Measurements from ENCODE around the gene SLA2. TPM values are rescaled to one million over a fixed set of nuclear protein-coding genes. Genes with fewer than 3 reads are reported as not detected.

Gene SLA2
- total RNA-seq, 2 donors from 2014 or later = 0.44 to 0.68 TPM

DNA sequence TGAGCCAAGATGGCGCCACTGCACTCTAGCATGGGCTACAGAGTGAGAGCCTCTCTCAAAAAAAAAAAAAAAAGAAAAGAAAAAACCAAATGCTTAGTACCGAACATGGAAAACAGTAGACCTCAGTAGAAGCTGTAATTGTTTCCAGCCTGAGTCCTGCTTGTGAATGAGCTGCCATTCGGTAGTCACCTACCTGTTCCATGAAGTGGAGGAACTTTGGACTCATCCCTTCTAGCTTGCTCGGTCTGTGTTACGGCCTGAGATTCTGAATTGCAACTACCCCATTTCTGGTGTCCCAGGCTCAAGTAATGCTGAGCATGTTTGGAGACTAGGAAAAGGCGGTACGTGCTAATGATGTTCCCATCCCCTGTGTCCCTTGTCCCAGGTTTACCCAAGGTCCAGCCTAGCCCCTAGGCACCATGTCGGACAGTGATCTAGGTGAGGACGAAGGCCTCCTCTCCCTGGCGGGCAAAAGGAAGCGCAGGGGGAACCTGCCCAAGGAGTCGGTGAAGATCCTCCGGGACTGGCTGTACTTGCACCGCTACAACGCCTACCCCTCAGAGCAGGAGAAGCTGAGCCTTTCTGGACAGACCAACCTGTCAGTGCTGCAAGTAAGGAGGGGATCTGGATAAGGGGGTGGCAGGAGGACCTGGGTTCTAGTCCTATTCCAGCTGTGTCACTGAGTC lies 67.5 kb downstream of the SLA2 start:
- peaks cover 46% of the 10 kb centered on the region for H3K36me3 ChIP-seq (ENCODE audit: control insufficient read depth, insufficient read depth, low read length)
- H3K4me3 Mint-ChIP-seq = no peak overlapping the region
- H3K27me3 ChIP-seq (ENCODE audit: control insufficient read depth, insufficient read depth, low read length, poor library complexity, severe bottlenecking) = no peaks in the 10 kb centered on the region
- H3K27ac ChIP-seq (ENCODE audit: low read depth, low read length) = no peak overlapping the region
- no peaks in the 10 kb centered on the region for H3K9me3 ChIP-seq (ENCODE audit: control insufficient read depth, low read length)
- no peaks in the 10 kb centered on the region for H3K9me3 Mint-ChIP-seq
- no peaks in the 10 kb centered on the region for H3K27me3 Mint-ChIP-seq (ENCODE audit: insufficient read depth)
- no peak overlapping the region for H3K9ac ChIP-seq (ENCODE audit: extremely low read depth, low read length, poor library complexity, severe bottlenecking)
- TF ChIP-seq, protein P1, sequence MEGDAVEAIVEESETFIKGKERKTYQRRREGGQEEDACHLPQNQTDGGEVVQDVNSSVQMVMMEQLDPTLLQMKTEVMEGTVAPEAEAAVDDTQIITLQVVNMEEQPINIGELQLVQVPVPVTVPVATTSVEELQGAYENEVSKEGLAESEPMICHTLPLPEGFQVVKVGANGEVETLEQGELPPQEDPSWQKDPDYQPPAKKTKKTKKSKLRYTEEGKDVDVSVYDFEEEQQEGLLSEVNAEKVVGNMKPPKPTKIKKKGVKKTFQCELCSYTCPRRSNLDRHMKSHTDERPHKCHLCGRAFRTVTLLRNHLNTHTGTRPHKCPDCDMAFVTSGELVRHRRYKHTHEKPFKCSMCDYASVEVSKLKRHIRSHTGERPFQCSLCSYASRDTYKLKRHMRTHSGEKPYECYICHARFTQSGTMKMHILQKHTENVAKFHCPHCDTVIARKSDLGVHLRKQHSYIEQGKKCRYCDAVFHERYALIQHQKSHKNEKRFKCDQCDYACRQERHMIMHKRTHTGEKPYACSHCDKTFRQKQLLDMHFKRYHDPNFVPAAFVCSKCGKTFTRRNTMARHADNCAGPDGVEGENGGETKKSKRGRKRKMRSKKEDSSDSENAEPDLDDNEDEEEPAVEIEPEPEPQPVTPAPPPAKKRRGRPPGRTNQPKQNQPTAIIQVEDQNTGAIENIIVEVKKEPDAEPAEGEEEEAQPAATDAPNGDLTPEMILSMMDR (conservative IDR thresholded peaks at IDR 0.05) = no peak
- no peak overlapping the region for H3K4me3 ChIP-seq (ENCODE audit: low read length)
- no peak for DNase-seq
- H3K4me1 ChIP-seq (ENCODE audit: control insufficient read depth, insufficient read depth, low read length) = no peaks in the 10 kb centered on the region
- H3K4me1 Mint-ChIP-seq = peaks cover 9% of the 10 kb centered on the region
- H3K36me3 Mint-ChIP-seq (ENCODE audit: low read depth) = peaks cover 30% of the 10 kb centered on the region
- 97% methylated on average over 13 to 15 of the region's 15 CpGs for WGBS, 2 experiments (ENCODE audit: insufficient coverage in 1 of 2, insufficient read length in 1 of 2)
- no peak overlapping the region for H3K27ac Mint-ChIP-seq

DNA sequence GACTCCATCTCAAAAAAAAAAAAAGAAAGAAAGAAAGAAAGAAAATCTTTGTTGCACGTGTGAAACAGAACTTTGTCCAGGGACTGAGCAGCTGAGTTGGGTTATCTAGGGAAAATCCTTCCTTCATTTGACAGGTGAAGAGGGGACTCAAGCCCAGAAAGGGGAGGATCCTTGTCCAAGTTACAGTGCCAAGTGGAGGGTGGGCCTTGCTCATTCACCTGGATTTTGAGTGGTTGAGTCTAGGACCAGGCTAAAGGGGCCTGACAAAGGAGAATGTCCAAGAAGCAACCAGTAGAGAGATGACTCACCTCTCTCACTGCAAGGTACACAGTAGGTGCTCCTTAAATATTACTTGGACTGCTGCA lies 69.9 kb downstream of the SLA2 start:
- Mint-ChIP-seq H3K27me3 (ENCODE audit: insufficient read depth) (no peaks in the 10 kb centered on the region), H3K4me3 (no peak overlapping the region), H3K4me1 (peaks cover 27% of the 10 kb centered on the region), H3K27ac (peak overlapping the region; percentile 94), H3K36me3 (ENCODE audit: low read depth) (peaks cover 20% of the 10 kb centered on the region), H3K9me3 (no peaks in the 10 kb centered on the region)
- Histone ChIP-seq H3K36me3 (ENCODE audit: control insufficient read depth, insufficient read depth, low read length) (peaks cover 27% of the 10 kb centered on the region), H3K27me3 (ENCODE audit: control insufficient read depth, insufficient read depth, low read length, poor library complexity, severe bottlenecking) (no peaks in the 10 kb centered on the region), H3K4me3 (ENCODE audit: low read length) (peak overlapping the region; percentile 90), H3K9me3 (ENCODE audit: control insufficient read depth, low read length) (no peaks in the 10 kb centered on the region), H3K4me1 (ENCODE audit: control insufficient read depth, insufficient read depth, low read length) (peaks cover 8% of the 10 kb centered on the region), H3K9ac (ENCODE audit: extremely low read depth, low read length, poor library complexity, severe bottlenecking) (no peak overlapping the region), H3K27ac (ENCODE audit: low read depth, low read length) (no peak overlapping the region)
- WGBS, 2 experiments (ENCODE audit: insufficient coverage in 1 of 2, insufficient read length in 1 of 2) = 88 to 100% methylated on average over 1 of the region's 1 CpG
- TF ChIP-seq, protein P1 (conservative IDR thresholded peaks at IDR 0.05) = no peak
- DNase-seq = no peak

DNA sequence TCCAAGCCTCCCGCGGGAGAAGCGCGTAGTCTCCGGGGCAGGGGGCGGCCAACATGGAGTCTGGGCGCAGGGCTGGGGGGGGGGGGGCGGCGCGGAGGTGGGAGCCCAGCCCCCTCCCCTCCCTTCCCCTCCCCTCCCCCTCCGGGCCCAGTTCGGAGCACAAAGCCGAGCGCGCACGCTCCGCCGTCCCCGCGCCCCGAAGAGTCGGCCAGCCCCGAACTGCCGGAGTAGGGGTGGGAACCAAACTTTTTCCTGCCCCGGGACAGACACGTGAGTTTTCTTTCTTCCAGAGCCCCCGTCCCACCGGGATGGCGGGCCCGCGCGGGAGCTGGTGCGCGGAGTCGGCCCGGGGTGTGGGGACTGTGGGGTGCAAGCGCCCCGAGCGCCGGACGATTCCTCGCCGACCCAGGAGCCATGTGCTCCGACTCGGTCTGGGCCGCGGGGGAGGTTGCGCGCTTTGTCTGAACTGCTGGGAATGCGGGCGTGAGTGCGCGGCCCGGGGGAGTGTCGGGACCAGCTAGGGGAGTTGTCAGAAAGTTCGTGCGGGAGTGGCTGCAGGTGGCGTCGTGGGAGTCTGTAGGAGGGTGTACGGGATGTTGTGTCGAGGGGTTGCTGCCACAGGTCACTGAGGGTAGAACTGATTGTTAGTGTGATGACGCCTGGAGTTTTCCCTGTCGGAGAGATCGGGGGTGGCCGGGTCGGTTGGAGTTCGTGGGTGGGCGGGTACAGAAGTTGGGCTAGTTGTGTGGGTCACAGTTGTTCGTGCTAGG lies 71.4 kb downstream of the SLA2 start:
- Mint-ChIP-seq H3K4me1 (peaks cover 32% of the 10 kb centered on the region), H3K27me3 (ENCODE audit: insufficient read depth) (no peaks in the 10 kb centered on the region), H3K9me3 (no peaks in the 10 kb centered on the region), H3K36me3 (ENCODE audit: low read depth) (peaks cover 9% of the 10 kb centered on the region), H3K27ac (peak overlapping the region; percentile 94), H3K4me3 (peak overlapping the region; percentile 82)
- 0% methylated on average over 11 to 59 of the region's 69 CpGs for WGBS, 2 experiments (ENCODE audit: insufficient coverage in 1 of 2, insufficient read length in 1 of 2)
- DNase-seq = peak; percentile 79
- Histone ChIP-seq H3K9ac (ENCODE audit: extremely low read depth, low read length, poor library complexity, severe bottlenecking) (peak overlapping the region; percentile 86), H3K36me3 (ENCODE audit: control insufficient read depth, insufficient read depth, low read length) (peaks cover 15% of the 10 kb centered on the region), H3K27me3 (ENCODE audit: control insufficient read depth, insufficient read depth, low read length, poor library complexity, severe bottlenecking) (no peaks in the 10 kb centered on the region), H3K9me3 (ENCODE audit: control insufficient read depth, low read length) (no peaks in the 10 kb centered on the region), H3K4me1 (ENCODE audit: control insufficient read depth, insufficient read depth, low read length) (peaks cover 8% of the 10 kb centered on the region), H3K27ac (ENCODE audit: low read depth, low read length) (peak overlapping the region; percentile 86), H3K4me3 (ENCODE audit: low read length) (peak overlapping the region; percentile 90)
- TF ChIP-seq, protein P1 (conservative IDR thresholded peaks at IDR 0.05) = no peak

Measured in endodermal cell (in vitro differentiated cells).